ENCODE results near the gene GNA14.
"Not testable (repeated sequence)": the region's sequence is repeated elsewhere in the genome, so short reads cannot be mapped to it uniquely, and the experiment has no call there.

GNA14 gene

GRCh38 chr9:77640741-77641580 lies 7.2 kb downstream of the GNA14 start:
- no peak for DNase-seq

DNA sequence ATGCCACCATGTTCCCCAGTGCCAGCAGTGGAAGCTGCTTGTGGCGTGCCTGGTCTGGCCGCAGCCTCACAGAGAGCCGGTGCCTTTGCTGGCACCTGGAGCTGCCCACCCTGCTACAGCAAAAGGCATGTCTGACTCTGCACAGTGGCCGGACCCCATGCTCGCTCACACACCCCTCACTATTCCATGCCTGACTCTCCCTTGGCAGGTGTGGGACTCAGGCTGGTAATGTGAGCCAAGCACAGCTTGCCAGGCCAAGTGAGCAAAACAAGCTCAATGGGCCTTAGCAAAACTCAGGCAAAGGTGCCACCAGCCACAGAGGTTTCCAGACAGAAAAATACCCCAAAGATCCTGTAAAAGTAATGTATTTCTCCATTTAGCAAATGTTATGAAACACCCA lies 15.5 kb downstream of the GNA14 start:
- DNase-seq: no peak

- DNase-seq: not testable (repeated sequence)
These were observed 19.3 kb downstream of the GNA14 start for GRCh38 chr9:77628864-77629263.

DNA sequence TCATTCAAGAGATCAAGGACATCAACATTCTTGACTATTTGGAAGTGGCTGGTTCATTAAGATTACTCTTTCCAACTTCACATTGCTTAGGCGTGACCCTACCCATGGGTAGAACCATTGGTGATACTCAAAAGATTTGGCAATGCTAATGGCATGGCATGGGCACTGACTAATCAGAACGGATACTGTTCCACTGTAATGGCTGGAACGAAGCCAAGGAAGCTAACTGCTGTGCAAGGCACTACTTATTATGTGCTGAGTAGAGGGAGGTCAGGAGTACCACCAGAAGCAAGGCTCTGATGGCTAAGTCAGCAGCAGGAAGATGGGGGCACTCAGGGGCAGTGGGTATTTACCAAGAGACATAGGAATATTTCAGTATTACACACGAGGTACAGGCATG lies 31.9 kb downstream of the GNA14 start:
- DNase-seq: no peak

GRCh38 chr9:77614645-77615044 lies 33.5 kb downstream of the GNA14 start:
- DNase-seq: no peak

DNA sequence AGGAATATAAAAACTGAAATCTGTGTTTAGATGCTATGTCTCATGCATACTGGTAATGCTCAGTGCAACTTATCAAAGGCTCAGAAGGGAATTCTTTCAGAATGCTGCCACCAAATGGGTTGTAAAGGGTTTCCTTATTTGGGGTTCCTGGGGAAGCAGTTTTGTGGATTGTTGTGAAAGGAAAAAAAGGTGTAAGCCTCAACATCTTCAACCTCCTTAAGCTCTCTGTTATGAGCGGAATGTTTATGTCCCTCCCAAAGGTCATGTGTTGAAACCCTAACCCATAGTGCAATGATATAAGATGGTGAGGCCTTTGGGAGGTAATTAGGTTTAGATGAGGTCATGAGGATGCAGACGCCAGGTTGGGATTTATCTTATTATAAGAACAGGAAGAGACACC lies 41.6 kb downstream of the GNA14 start:
- DNase-seq: no peak

DNA sequence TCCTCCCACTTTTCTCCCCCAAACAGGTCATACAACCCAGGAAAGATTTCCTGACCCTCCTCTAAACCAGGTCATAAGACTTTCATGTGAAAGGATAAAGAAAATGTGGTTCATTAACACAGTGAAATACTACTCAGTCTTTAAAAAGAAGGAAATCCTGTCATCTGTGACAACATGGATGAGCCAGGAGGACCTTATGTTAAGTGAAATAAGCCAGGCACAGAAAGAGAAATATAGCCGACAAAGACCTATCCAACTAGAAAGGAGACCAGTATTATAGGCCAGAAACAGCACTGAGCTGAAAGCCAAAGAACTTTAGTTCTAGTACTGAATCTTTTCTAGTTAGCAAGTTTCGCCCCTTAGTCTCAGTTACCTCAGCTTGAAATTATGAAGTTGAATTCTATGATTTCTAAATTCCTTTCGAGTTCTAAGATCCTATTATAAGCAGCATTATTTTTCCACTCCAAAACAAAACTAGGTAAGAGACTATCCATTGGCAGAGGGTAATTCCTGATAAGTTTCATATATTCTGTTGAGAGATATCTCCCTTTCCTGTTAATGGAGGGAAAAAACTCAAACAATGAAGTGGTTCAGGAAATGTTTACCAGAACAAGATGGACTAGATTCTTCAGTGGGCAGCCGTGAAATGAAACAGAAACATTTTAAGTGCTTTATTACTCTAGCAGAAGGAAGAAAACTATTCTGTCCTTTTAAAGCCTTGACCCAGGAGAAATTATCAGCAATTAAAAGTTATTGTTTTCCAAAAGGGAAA lies 42.5 kb downstream of the GNA14 start:
- DNase-seq: no peak

- DNase-seq: no peak
These were observed 43.8 kb downstream of the GNA14 start for GRCh38 chr9:77604316-77604715.

- DNase-seq: no peak
These were observed 45.3 kb downstream of the GNA14 start for GRCh38 chr9:77602852-77603251.

GRCh38 chr9:77601476-77602099 lies 46.5 kb downstream of the GNA14 start:
- no peak for DNase-seq

DNA sequence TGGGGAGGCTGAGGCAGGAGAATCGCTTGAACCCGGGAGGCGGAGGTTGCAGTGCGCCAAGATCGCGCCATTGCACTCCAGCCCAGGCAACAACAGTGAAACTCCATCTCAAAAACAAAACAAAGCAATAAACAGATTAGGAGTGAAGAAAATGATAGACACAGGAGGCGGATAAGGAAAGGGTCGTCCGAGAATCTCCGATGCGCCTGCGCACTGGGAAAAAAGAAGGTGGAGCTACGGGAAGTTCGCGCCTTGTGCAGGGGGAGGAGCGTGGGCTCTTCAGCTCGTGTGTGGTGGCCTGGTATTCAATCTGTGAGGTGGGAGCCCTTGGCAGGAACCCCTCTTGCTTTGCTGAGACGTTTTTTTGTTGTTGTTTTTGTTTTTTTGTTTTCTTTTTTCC lies 47.3 kb downstream of the GNA14 start:
- no peak for DNase-seq

DNA sequence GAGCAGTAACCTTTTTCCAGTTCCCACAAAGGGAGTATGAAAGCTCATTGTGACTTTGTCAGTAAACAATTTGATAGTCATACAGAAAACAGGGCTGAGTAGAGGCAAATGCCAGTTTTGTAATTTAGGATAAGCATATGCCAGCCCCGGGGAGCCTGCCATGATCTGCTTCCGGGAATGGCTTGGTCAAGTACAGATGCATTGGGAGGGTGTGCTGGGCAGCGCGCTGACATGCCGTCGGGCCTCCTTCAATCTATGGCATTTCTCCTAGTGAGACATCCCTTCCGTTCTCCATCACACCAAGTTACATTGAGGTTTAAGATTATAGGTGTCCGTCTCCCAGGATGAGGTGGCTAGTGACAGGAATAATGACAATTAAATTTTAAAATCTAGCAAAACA lies 48.6 kb downstream of the GNA14 start:
- DNase-seq: no peak

DNA sequence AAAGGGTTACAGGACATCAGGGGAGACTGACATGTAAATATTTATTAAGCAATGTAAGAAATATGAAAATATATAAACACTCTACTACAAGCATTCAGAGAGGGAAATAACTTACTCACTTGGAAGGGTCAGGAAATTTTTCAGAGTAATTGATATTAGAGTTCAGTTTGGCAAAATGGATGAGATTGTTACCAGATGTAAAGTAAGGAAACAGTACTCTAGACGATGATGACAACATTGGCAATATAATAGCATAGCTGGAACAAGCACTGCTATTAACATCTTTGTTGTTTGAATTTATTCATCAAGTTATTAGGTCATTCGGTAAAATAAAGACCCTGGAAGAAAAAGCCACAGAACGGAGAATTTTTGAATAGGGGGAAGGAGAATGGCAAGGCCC lies 49.1 kb downstream of the GNA14 start:
- no peak for DNase-seq

DNA sequence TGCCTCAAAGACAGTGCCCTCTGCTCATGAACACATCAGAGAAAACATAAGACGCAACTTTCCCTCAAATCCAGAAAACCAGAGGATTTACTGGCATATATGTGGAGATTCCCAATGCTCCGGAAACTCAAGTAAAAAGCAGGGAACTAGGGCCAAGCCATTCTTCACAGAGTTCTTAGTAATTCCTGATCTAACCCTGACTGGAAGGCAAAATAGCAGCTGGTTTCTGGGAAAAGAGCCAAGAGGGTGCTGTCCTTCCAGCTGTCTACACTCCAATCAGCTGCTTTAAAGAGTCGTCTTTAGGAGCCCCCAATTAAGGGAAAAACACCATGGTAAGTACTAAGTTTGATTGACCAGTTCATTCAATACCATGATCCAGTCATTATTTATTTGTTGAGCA lies 49.6 kb downstream of the GNA14 start:
- DNase-seq: peak in 1 of 2 experiments; percentile 54

GRCh38 chr9:77597057-77597456 lies 51.1 kb downstream of the GNA14 start:
- no peak for DNase-seq

- no peak for DNase-seq
These were observed 52.6 kb downstream of the GNA14 start for GRCh38 chr9:77595426-77596095.

GRCh38 chr9:77594963-77595362 lies 53.2 kb downstream of the GNA14 start:
- no peak for DNase-seq

DNA sequence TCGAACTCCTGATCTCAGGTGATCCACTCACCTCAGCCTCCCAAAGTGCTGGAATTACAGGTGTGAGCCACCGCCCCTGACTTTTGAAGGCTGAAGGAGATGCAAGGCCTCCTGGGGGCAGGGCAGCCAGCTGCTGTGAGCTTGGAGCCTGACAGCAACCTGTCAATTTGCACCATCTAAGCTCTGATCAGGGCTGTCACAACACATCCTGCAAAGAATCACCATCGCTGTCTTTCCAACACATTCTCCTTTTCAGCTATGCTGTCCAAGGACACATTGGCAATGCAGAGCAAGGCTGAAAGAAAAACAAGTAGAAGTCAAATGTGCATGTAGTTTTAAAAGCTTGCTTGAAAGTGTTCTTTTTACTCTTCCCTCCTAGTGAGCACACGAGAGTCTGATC lies 54.6 kb downstream of the GNA14 start:
- DNase-seq: no peak

- no peak for DNase-seq
These were observed 55.6 kb downstream of the GNA14 start for GRCh38 chr9:77592476-77592875.

DNA sequence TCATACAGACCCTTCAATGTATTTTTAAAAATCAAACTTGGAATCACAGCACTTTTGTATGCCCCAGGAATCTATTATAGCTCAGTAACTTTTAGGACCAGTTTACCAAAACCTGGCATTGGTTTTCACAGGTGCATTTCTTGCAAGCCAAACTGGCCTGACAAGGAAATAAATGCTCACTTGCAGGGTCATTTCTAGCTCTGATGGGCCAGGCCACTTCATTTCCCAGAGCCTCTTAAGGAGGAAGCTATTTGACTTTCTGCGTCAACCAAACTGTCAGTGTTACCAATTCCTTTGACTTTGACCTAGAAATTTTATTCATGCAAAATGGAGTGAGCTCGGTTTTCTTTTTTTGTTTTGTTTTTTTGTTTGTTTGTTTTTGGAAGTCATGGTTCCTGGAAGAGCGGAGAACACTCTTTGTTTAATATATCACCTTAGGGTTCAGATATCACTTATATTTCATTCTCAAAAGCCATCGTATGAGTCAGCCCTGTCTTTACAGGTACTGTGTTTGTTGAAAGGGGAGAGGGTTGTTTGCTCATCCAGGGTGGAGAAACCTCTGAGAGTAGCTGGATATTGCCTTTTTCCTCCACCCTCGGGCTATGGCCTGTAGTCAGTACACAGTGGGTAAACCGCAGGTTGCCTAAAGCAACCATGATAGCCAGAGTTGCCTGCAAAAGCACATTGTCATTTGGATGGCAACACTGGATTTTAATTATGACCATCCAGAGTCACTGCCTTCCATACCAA lies 58.9 kb downstream of the GNA14 start:
- DNase-seq: peak in 1 of 2 experiments; percentile 11

- no peak for DNase-seq
These were observed 59.7 kb downstream of the GNA14 start for GRCh38 chr9:77588271-77588937.

GRCh38 chr9:77587851-77588250 lies 60.3 kb downstream of the GNA14 start:
- DNase-seq: no peak
